Left kidney (tissue), 2 donors: Measurements from ENCODE around the gene NUDT14. TPM values are rescaled to one million over a fixed set of nuclear protein-coding genes. Genes with fewer than 3 reads are reported as not detected.

Source experiments
- DNase-seq: peaks from one replicate; pipeline ENCODE4 v3.0.0-alpha.2; 2013
- polyA plus RNA-seq: library from polyadenylated mRNA; unstranded; fragments of 120-200 nt; gene quantifications from one replicate; pipeline ENCODE4 v1.2.1, GENCODE V29; 2013; ENCODE audit not compliant: insufficient read length

Gene NUDT14
- polyA plus RNA-seq, 1 donor, result 24.3 TPM

DNA sequence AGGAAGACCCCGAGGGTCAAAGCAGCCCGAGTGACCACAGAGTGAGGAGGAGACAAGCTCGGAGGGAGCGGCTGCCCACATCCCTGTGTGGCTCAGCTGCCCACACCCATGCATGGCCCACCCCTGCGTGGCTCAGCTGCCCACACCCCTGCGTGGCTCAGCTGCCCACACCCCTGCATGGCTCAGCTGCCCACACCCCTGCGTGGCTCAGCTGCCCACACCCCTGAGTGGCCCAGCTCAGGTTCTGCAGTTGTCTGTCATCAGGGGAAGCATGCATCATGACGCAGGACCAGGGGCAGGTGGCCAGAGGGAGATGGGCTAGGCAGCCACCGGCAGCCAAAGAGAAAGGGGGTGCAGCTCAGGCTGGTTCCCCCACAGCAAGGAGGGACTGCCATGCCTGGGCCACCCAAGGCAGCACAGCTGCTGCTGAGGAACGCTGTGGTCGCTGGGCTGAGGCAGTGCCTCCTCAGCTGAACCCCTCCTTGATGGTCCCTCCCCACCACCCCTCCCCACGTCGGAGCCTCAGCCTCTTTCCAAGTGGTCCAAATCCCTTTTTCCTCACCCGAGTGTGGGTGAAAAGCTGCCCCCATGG is 33.3 kb upstream of the NUDT14 start:
- no peak for DNase-seq

DNA sequence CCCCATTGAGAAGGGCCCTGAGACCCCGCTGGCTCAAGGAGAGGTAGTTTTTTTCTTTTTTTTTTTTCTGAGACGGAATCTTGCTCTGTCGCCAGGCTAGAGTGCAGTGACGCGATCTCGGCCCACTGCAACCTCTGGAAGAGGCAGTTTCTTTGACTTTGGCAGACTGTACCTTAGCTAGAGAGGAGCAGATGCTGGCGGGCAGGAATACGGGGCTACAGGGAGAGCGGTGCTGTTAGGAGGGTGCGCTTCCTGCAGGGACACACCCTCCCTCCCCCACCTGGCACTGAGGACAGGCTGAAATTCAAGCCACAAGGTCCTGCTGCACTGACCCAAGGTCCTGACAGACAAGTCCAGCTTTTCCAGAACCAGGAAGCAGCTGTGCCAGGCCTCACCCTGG is 32.2 kb upstream of the NUDT14 start:
- DNase-seq, result no peak

DNA sequence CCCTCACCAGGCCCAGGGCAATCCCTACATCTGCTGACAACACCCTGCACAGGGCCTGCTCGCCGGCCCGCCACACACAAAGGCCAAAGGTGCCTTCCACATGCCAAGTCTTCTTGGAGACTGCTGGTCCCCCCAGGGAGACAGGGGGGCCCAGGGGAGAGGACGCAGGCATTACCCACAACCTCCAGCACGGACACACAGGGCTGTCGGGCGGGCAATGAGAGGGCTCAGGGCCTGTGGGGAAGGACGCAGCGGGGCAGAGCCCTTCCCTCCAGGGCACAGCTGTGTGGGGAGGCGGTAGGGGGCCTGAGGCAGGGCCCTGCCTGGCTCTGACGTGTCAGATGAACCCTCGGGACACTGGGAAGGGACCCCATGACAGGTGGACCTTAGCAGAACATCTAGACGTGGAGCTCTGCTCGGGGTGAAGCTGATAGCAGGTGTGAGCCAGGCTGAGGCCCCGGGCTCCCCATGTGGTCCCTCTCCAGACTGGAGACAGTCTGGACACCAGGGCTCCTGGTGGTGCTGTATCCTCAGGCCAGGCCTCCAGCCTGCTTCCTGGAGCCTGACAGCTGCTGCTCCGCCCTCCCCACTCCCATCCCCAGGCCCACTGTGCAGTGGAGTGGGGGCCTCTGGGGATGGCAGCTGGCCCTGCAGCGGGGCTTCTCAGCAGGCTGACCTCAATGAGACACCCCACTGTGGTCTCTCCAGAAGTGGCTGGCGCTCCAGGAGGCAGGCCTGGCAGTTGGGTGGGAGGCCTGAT is 31.6 kb upstream of the NUDT14 start:
- DNase-seq, result no peak

DNA sequence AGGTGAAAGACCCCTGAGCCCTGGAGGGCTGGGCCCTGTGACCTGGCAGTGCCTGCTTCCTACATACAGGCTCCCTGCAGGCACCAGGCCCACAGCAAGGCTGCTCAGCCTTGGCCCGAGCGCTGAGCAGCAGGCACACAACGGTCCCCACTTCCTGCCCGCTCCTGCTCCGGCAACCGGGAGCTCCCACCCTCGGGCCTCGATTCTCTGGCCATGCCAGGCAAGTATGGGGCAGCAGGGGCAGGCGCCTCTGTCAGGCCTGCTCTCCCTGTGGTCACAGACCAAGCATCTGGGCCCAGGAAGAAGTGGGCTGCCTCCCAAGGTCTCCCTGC is 30.6 kb upstream of the NUDT14 start:
- no peak for DNase-seq

DNA sequence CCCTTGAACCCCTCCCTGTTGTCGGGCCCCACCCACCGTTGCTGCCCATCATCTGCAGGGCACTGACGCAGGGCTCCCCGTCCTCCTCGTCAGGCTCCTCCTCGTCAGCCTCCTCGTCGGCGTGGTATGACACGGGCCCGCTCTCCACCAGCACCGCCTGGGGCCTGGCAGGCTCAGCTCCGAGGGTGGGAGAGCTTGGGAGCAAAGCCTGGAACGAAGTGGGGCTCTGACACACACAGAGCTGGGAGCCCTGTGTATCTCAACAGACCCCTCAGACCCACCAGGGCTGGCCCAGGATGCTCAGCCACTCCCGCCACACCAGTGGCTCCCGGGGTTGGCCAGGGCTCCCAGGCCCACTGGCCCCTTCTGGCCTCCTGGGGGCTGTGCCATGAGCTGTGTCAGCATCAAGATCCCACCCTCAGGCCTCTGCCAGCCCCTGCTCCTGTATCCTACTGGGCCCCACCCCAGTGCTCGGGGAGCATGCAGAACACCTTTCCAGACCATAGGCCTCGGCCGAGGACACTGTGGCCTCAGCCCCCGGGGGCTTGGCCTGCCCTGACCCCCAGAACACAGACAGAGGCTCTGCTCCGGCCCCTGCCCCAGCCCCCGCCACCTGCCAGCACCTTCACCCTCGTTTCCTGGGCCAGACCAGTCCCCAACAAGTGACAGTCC is 30.1 kb upstream of the NUDT14 start:
- no peak for DNase-seq

DNA sequence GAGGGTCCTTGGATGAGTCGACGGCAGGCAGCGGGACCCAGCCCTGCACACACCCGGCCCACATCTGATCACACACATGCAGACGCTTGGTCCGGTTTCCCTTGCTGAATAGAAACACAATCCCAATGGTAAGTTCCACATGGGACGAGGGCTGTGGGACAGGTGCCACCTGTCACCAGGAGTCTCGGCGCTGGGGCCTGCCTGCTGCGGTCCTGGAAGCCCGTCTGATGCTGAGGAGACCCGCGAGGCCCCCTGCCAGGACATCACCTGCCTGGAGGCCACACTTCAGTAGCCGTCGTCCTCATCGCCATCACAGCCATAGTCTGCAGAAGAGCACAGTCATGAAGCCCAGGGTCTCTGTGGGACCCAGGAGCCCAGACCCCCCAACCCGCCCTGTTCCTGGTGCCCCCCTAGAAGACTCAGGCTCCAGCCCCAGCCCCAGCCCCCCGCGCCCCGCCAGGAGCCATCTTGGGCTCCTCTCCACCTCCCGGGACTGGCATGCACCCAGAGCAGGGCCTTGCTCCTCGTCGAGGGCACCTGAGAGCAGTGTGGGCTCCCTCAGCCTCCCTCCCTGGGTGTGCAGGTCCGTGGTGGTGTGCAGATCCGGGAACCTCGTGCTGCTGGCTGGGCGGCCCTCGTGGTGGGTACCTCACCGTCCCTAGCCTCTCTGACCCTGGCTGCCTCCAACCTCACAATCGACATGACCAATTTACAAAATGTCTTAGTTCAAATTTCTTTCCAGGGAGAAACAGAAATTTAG is 29.3 kb upstream of the NUDT14 start:
- no peak for DNase-seq

DNA sequence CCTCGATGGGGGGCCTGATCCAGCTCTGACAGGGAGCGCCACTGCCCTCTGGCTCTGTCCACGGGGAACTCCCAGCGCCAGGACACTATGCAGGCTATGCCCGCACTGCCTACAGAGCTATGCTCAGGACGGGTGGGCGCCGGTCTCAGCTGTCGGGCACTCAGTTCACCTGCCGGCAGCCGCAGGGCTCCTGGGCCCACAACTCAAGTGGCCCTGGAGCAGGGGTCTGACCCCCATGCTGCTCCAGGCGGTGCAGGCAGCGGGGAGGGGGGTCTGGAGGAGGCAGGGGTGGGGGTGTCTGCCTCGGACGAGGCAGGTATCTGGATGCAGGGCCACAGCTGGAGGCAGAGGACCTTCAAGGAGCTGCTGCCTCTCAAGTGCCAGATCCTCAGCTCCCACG is 28.5 kb upstream of the NUDT14 start:
- no peak for DNase-seq

DNA sequence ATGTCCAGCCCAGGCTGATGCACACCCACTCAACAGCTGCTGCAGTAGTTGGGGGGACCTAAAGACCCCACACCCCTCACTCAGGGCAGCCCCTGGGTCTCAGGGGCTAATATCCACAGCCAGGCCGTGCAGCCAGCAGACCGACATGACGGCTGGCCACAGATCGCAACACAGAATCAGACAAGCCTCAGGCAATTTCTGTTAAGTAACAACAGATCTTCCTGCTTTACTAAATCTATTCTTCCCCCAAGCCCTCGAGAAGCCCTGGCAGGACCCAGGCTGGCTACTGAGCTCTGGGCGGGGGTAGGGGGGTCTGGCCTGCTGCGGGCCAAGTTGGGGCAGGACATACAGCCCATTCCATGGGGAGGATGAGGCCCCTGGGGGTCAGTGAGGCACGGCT is 28.0 kb upstream of the NUDT14 start:
- no peak for DNase-seq

DNA sequence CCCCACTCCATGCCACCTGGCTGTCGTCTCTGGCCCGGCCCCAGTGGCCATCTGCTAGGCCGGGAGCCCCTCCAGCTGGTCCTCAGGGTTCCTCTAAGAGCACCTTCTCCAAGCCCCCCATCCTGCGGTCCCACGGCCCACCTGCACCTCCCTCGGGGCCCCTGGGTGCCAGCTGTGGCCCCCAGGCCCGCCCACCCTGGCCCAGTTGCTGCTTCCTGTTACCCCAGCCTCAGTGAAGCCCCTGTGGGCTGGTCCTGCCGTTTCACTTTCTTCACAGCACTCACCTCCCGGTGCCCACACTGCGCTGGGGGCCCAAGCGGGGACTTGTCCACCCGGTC is 27.6 kb upstream of the NUDT14 start:
- DNase-seq, result no peak

DNA sequence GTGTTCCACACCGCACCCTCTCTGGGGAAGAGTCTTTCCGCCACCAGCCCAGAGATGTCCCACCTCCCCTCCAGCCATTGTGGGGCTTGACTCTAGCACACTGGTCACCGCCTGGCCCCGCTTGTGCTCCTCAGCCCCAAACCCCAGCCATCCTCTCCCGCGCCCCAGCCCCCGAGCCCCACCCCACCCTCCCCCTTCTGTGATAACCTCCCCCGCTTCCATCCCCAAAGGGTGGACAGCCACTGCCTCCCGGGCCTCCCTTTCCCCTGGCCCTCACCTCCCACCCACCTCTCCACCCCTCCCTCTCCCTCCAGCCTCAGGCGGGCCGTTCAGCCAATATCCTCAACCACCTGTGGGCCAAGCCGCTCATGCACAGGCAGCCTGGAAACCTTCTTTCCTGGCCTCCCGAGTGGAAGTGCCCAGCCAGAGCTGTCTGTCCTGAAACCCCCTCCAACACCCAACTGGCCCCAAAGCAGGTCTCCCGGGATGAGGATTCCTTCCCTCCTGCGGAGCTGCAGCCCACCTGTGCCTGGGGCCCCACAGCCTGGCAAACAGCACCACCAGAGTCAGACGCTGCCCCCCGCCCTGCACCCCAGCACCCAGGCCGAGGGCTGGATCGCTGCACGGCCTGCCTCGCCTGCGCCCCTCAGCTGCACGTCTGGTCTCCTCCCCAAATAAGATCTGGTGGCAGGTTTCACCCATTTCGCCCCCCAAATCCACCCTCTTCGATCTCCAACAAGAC is 27.1 kb upstream of the NUDT14 start:
- DNase-seq, result no peak

DNA sequence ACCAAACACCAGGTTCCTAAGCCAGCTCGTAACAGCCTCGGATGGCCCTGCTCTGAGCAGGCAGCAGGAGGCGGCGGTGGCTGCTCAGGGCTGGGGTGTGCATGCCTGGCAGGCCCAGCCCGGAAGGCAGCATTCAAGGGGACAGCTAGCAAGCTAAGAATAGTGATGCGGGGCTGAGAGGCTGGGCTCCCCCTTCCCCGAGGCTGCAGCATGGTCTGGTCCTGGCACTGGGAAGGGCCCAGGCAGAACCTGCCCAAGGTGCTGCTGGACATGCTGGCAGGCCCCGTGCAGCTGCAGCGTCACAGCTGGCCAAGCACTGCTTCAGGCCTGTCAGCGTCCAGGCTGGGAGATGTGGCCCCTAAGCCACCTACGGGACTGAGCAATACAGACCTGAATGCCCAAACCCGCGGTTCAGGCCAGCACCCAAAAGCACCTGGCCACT is 26.4 kb upstream of the NUDT14 start:
- no peak for DNase-seq

DNA sequence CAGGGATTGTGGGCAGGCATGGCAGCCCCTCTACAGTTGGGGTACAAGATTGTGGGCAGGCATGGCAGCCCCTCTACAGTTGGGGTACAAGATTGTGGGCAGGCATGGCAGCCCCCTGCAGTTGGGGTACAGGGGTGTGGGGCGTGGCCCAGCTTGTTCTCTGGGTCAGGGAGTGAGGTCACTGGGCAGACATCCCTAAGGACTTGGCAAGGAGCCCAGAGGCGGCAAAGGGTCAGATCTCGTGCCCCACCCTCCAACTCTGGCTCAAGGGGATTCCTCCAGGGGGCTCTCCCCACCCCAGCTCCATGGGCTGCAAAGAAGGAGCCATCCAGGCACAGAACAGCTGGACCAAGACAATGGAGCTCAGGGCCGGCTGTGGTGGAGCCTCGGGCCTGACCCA is 25.8 kb upstream of the NUDT14 start:
- no peak for DNase-seq

DNA sequence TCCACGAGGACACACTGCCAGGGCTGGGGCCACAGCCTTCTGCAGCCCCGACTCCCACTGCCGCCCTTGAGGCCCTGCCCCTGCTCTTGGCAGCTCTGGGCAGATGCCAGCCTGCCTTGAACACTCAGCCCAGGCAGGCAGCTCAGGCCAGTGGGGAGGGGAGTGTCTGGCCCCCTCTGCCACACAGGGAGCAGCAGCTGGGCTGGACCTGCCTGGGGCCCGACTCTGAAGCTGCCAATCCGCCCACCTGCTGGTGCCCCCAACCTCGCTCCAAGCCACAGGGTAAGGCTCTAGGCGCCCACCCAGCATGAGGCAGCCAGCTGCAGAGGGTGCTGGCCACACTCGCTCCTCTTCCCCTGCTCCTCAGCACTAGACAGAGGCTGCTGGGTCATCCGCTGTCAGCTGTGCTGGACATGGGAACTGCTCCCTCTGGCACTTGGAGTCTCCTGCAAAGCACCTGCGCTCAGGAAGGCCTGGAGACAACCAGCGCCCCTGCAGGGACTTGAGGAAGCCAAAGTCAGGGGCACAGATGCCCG is 24.6 kb upstream of the NUDT14 start:
- no peak for DNase-seq

DNA sequence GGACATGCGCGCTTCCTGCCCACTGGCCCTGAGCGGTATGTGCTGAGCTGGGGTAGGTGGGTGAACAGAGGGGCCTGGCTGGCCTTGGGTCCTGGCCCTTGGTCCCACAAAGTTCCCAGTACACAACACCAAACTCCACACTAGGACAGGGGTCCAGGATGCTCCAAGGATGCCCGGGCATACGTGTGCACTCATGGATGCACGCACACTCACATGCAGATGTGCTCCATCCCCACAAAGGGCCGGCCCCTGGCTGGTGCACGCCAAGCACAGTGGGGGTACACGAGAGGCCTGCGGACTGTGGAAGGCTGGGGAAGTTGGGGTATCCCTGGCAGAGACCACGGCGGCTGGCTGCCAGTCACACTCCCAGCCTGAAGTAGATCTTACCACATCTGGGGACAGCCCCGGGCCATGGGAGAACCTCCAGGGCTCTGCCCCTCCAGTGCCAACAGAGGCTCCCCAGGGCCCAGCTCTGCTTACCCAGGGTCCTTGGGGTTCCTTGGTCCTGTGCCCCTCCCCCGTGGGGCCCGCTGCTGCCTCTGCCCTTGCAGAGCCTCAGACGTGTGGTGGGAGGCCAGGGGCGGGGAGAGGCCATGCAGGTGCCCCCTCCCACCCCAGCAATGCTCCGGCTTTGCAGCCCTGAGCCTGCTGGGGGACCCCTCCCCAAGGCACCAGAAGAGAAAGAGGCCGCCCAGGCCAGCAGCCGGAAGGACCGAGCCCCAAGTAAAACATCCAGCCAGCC is 24.0 kb upstream of the NUDT14 start:
- no peak for DNase-seq

DNA sequence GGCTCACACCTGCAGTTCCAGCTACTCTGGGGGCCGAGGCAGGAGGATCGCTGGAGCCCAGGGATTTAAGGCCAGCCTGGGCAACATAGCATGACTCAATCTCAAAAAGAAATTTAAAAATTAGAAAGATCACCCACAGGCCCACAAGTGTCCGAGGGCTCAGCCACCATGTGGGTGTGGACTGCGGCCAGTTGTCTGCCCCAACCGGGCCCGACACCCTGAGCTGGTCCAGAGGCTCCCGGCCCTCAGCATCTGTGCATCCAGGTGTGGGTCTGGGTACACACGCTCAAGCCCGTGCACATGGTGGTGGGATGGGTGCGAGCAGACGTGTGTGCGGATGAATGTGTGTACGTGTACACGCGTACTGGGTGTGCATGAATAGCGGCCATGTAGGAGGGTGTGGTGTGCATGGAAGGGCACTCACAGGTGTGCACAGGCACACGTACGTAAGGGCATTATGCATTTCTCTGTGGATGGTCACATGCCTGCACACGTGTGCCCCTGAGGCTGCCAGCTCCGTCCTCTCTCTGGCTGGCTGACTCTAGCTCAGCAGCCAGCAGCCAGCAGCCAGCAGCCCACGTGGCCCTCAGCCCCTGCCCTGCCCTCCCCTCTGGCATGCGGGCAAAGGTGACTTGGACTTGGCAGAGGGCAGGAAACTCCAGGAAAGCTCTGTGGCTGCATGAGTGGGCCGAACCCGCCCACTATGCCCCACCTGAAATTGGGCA is 23.3 kb upstream of the NUDT14 start:
- DNase-seq, result peak; percentile 34

DNA sequence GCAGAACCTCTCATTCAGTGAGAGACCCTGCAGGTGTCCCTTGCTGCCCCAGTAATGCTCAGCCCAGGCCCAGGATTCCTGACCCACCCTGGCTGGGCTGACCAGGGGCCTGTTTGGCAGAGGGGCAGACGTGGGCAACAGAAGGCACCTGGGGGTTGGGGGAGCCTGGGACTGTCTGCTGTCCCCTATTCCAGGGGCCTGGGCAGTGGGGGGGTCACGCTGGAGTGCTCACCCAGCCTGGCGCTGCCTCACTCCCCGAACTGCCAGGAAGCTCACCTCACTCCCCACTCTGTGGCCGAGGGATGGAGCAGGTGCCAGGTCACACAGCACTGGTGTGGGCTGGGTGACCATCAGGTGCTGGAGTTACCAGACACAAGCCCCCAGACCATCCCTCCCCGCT is 22.6 kb upstream of the NUDT14 start:
- DNase-seq, result no peak

DNA sequence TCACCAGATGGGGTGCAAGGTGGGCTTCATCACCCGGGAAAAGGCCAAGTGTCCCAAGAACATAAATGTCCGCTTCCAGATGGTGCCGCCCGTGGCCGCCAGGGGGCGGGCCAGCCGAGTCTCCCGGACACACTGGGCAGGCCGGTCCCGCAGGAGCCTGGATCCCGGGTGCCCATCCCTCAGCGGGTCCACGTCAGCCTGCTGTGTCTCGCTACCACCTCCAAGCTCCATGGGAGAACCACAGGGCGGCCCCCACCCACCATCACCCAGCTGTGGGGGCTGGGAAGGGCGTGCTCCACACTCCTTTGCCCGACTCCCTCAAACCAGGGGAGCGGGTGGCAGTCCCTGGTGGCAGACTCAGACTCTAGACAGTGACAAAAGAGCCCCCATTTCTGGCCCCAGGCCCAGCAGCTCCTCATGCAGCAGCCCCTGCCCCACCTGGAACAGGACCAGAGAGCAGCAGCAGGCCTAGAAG is 22.0 kb upstream of the NUDT14 start:
- peak; percentile 63 for DNase-seq

DNA sequence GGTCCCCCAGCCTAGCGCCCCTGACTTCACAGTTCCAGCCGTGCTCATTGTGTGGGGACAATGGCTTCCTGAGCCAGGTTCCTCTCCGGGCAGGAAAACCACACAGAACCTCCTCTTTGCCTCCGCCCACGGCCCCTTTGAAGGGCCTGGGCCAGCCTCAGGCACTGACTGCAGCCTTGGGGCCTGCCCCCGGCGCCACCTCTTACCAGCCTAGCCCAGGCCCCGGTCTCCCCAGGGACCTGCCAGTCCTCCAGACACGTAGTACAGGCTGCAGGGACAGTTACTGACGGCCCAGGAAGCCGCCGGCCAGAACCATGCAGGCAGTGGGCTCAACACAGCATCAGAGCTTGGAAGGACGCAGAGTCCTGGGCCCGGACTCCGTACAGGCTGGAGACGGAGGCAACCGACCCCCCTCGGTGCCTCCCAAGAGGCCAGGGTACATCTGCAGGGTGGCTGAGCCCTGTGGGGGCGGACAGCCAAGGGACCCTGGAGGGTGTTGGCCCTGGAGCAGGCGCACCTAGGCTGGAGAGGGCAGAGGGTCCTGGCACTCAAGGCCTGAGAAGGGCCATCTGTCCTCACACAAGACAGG is 20.9 kb upstream of the NUDT14 start:
- DNase-seq, result no peak

DNA sequence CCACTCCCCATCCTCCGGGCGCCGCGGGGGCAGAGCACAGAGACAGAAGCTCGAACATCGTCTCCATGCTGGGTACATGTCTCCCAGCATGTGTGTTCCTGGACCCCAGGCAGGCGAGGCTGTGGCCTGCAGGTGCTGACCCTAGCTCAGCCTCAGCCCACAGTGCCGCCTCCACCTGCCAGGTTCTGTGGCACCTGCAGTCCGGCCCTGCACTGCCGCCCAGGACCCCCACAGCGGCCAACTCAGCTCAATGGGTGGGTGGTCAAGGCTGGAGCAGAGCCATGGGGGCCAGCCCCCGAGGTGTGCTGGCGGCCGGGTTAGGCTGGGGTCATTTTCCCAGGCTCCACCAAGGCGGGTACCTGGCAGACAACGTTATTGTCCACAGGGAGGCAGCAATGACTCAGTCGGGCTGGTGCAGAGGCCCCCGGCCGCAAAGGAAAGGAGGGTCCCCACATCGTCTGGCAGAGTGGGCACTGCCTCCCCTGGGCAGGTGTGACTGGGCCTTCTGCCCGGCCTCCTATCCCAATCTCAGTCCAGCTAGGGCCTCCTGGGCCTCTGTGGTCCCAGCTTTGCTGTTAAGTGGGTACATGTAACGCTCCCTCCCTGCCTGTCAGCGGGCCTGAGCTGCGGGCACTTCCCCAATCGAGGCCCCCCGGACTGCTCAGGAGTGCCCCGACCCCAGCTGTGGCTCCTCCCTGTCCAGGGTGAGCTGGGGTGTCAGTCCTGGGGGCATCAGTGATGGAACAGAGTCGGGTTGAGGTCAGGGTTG is 20.2 kb upstream of the NUDT14 start:
- no peak for DNase-seq
